Gastrocnemius medialis (tissue), 4 donors: Measurements from ENCODE around the gene SCAI.

Experiments
- CTCF ChIP-seq, 5 experiments: fragments of 450-650 bp in 3 of 5; fragments of 200-600 bp in 2 of 5; sonication (generic) in 2 of 5; IDR thresholded peaks in 4 of 5; conservative IDR thresholded peaks in 1 of 5; 1 replicate in 4 of 5; 2 replicates in 1 of 5; pipeline ENCODE4 v1.5.1; 2016 to 2019; ENCODE audit warnings: antibody characterized with exemption in 5 of 5, mild to moderate bottlenecking in 3 of 5, moderate library complexity in 3 of 5
- POLR2A ChIP-seq, 2 donors: fragments of 450-650 bp; IDR thresholded peaks; one replicate each; pipeline ENCODE4 v1.6.1; 2017; ENCODE audit warnings: antibody characterized with exemption in 2 of 2, mild to moderate bottlenecking in 2 of 2, moderate library complexity in 2 of 2

- TF ChIP-seq CTCF (IDR thresholded peaks at IDR 0.05 in 4 of 5, conservative IDR thresholded peaks at IDR 0.05 in 1 of 5) (no peak), POLR2A (IDR thresholded peaks at IDR 0.05) (no peak)
Observed at GRCh38 chr9:125125523-125125922, 17.8 kb downstream of the SCAI start.
